Natural killer cell (primary cell): Measurements from ENCODE around the gene TYW1B. TPM values are rescaled to one million over a fixed set of nuclear protein-coding genes. Genes with fewer than 3 reads are reported as not detected.
"Not testable (repeated sequence)": the region's sequence is repeated elsewhere in the genome, so short reads cannot be mapped to it uniquely, and the experiment has no call there.

Experiments
- ATAC-seq, 3 donors: fragments of 150-1000 bp in 2 of 3; fragments of 200-7000 bp in 1 of 3; cut with Tn5 transposase; 1 replicate in 1 of 3; 2 replicates in 2 of 3; pipeline ENCODE4 v1.10.0; 2021; ENCODE audit warnings: mild to moderate bottlenecking in 2 of 3, moderate library complexity in 2 of 3
- DNase-seq, 2 donors: peaks; one replicate each; pipeline versions ENCODE4 v3.0.0 to v3.0.0-alpha.2; 2013 to 2021; ENCODE audit warnings: mixed read lengths in 1 of 2
- H3K27ac ChIP-seq: one replicate; pipeline ENCODE4 v1.5.1; 2013; ENCODE audit warnings: mild to moderate bottlenecking, low read length
- H3K27me3 ChIP-seq: one replicate; pipeline ENCODE4 v1.6.1; 2013; ENCODE audit warnings: low read length; ENCODE audit not compliant: control insufficient read depth, insufficient read depth
- H3K36me3 ChIP-seq: one replicate; pipeline ENCODE4 v1.6.1; 2013; ENCODE audit warnings: low read length; ENCODE audit not compliant: control insufficient read depth, insufficient read depth
- H3K4me1 ChIP-seq: one replicate; pipeline ENCODE4 v1.6.1; 2013; ENCODE audit warnings: low read length; ENCODE audit not compliant: control insufficient read depth, insufficient read depth
- H3K4me3 ChIP-seq: one replicate; pipeline ENCODE4 v1.5.1; 2013; ENCODE audit warnings: low read length
- H3K9me3 ChIP-seq: one replicate; pipeline ENCODE4 v1.6.1; 2013; ENCODE audit warnings: low read length; ENCODE audit not compliant: control insufficient read depth, insufficient read depth
- H3K27ac Mint-ChIP-seq, 2 donors: one replicate each; pipeline ENCODE4 v1.8.0; 2022; ENCODE audit warnings: mild to moderate bottlenecking in 2 of 2, mixed read lengths in 2 of 2, moderate library complexity in 1 of 2
- H3K27me3 Mint-ChIP-seq, 2 donors: one replicate each; pipeline ENCODE4 v1.8.0; 2022; ENCODE audit warnings: low read depth in 2 of 2, mixed read lengths in 2 of 2
- H3K36me3 Mint-ChIP-seq: one replicate; pipeline ENCODE4 v1.8.0; 2022; ENCODE audit warnings: mixed read lengths
- H3K4me1 Mint-ChIP-seq, 2 donors: one replicate each; pipeline ENCODE4 v1.8.0; 2022; ENCODE audit warnings: mixed read lengths in 2 of 2
- H3K4me3 Mint-ChIP-seq: one replicate; pipeline ENCODE4 v1.8.0; 2022; ENCODE audit warnings: mild to moderate bottlenecking, moderate library complexity, mixed read lengths
- H3K9me3 Mint-ChIP-seq, 2 donors: one replicate each; pipeline ENCODE4 v1.8.0; 2022; ENCODE audit warnings: mixed read lengths in 2 of 2
- CTCF ChIP-seq: fragments of 200-600 bp; IDR thresholded peaks from one replicate; pipeline ENCODE4 v1.8.0; 2022; ENCODE audit warnings: antibody characterized with exemption
- WGBS: methylation state at CpG from one replicate; pipeline ENCODE4 v1.1.7; 2013; ENCODE audit warnings: missing lambda C conversion rate; ENCODE audit not compliant: insufficient coverage; 5-methylcytosine and 5-hydroxymethylcytosine counted together
- intact Hi-C: fragments of 100-400 bp; cut with micrococcal nuclease; formaldehyde crosslinking; loops from one replicate; pipeline ENCODE4 v1.14.2; 2022
- total RNA-seq, 4 donors: library from RNA; stranded (reverse); fragments of 120-200 nt in 1 of 4; gene quantifications; one replicate each; pipeline versions ENCODE4 v1.2.3 to v1.2.4, GENCODE V29; 2013 to 2022

The TYW1B gene
- total RNA-seq, 3 donors from 2014 or later (not counting 1 experiment from before 2014, with no cell fraction given), result 7.2 to 12.9 (median 7.9) TPM

GRCh38 chr7:72751978-72752377 is 76.0 kb downstream of the TYW1B start:
- ATAC-seq, result no peak
- no peaks in the 10 kb centered on the region for H3K4me1 Mint-ChIP-seq
- H3K9me3 ChIP-seq, result no peaks in the 10 kb centered on the region
- H3K27me3 ChIP-seq, result no peaks in the 10 kb centered on the region
- intact Hi-C loops, result no loop called here
- H3K27me3 Mint-ChIP-seq, result no peaks in the 10 kb centered on the region
- no peaks in the 10 kb centered on the region for H3K9me3 Mint-ChIP-seq
- no peak for DNase-seq
- no peak overlapping the region for H3K4me3 Mint-ChIP-seq
- H3K36me3 ChIP-seq, result peaks cover 2% of the 10 kb centered on the region
- H3K27ac Mint-ChIP-seq, result no peak overlapping the region
- TF ChIP-seq CTCF, result no peak
- WGBS, result 93% methylated on average over 2 of the region's 2 CpGs
- no peak overlapping the region for H3K27ac ChIP-seq
- H3K4me3 ChIP-seq, result no peak overlapping the region
- H3K4me1 ChIP-seq, result no peaks in the 10 kb centered on the region
- H3K36me3 Mint-ChIP-seq, result no peaks in the 10 kb centered on the region

GRCh38 chr7:72751378-72751777 is 76.6 kb downstream of the TYW1B start:
- Mint-ChIP-seq H3K27ac (no peak overlapping the region), H3K27me3 (no peaks in the 10 kb centered on the region), H3K4me1 (no peaks in the 10 kb centered on the region), H3K9me3 (no peaks in the 10 kb centered on the region), H3K4me3 (no peak overlapping the region), H3K36me3 (no peaks in the 10 kb centered on the region)
- no peak overlapping the region for H3K27ac ChIP-seq
- no peak overlapping the region for H3K4me3 ChIP-seq
- no peaks in the 10 kb centered on the region for H3K4me1 ChIP-seq
- ATAC-seq, result no peak
- H3K27me3 ChIP-seq, result no peaks in the 10 kb centered on the region
- no peaks in the 10 kb centered on the region for H3K9me3 ChIP-seq
- TF ChIP-seq CTCF, result no peak
- 95% methylated on average over 1 of the region's 2 CpGs for WGBS
- intact Hi-C loops, result no loop called here
- H3K36me3 ChIP-seq, result peaks cover 2% of the 10 kb centered on the region
- no peak for DNase-seq

GRCh38 chr7:72748649-72749048 is 79.4 kb downstream of the TYW1B start:
- H3K36me3 ChIP-seq, DNase-seq, H3K27ac ChIP-seq, H3K27ac Mint-ChIP-seq, H3K9me3 Mint-ChIP-seq, H3K4me1 ChIP-seq, intact Hi-C loops, H3K4me3 Mint-ChIP-seq, H3K27me3 ChIP-seq, H3K27me3 Mint-ChIP-seq, H3K36me3 Mint-ChIP-seq, ATAC-seq, H3K9me3 ChIP-seq, H3K4me1 Mint-ChIP-seq, H3K4me3 ChIP-seq: not testable (repeated sequence)

- ATAC-seq, H3K4me1 Mint-ChIP-seq, H3K4me3 Mint-ChIP-seq, H3K27me3 Mint-ChIP-seq, H3K4me3 ChIP-seq, intact Hi-C loops, H3K27me3 ChIP-seq, H3K27ac Mint-ChIP-seq, H3K9me3 Mint-ChIP-seq, DNase-seq, H3K9me3 ChIP-seq, H3K27ac ChIP-seq, H3K36me3 ChIP-seq, H3K4me1 ChIP-seq: not testable (repeated sequence)
- 96% methylated on average over 8 of the region's 10 CpGs for WGBS
- peaks cover 21% of the 10 kb centered on the region for H3K36me3 Mint-ChIP-seq
Observed at GRCh38 chr7:72744244-72744926, 83.6 kb downstream of the TYW1B start.

- peaks cover 21% of the 10 kb centered on the region for H3K36me3 Mint-ChIP-seq
- H3K4me3 ChIP-seq, H3K27me3 ChIP-seq, intact Hi-C loops, H3K27ac ChIP-seq, H3K4me1 Mint-ChIP-seq, H3K27ac Mint-ChIP-seq, H3K36me3 ChIP-seq, H3K27me3 Mint-ChIP-seq, H3K4me3 Mint-ChIP-seq, H3K4me1 ChIP-seq, DNase-seq, ATAC-seq, H3K9me3 ChIP-seq, H3K9me3 Mint-ChIP-seq: not testable (repeated sequence)
- no CpG with 5 or more reads among the region's 2 CpGs for WGBS
Observed at GRCh38 chr7:72743801-72744200, 84.2 kb downstream of the TYW1B start.

GRCh38 chr7:72739716-72740115 is 88.3 kb downstream of the TYW1B start:
- H3K27me3 Mint-ChIP-seq, ATAC-seq, H3K27me3 ChIP-seq, H3K4me1 ChIP-seq, H3K4me3 Mint-ChIP-seq, H3K27ac ChIP-seq, H3K27ac Mint-ChIP-seq, H3K4me1 Mint-ChIP-seq, H3K4me3 ChIP-seq, DNase-seq, H3K9me3 Mint-ChIP-seq, H3K36me3 ChIP-seq, intact Hi-C loops, H3K9me3 ChIP-seq: not testable (repeated sequence)
- peaks cover 50% of the 10 kb centered on the region for H3K36me3 Mint-ChIP-seq
- no CpG with 5 or more reads among the region's 11 CpGs for WGBS

- H3K27me3 ChIP-seq, H3K9me3 Mint-ChIP-seq, H3K27ac Mint-ChIP-seq, H3K27me3 Mint-ChIP-seq, H3K9me3 ChIP-seq, H3K4me1 ChIP-seq, H3K4me3 ChIP-seq, intact Hi-C loops, H3K36me3 ChIP-seq, H3K4me3 Mint-ChIP-seq, DNase-seq, H3K4me1 Mint-ChIP-seq, H3K27ac ChIP-seq, ATAC-seq: not testable (repeated sequence)
- peaks cover 59% of the 10 kb centered on the region for H3K36me3 Mint-ChIP-seq
- WGBS, result 72% methylated on average over 4 of the region's 4 CpGs
Observed at GRCh38 chr7:72735855-72736254, 92.1 kb downstream of the TYW1B start.
